Adrenal gland (tissue), 12 donors: ENCODE data around the gene RNU2-1. TPM values are rescaled to one million over a fixed set of nuclear protein-coding genes. Genes with fewer than 3 reads are reported as not detected.
"Not testable (repeated sequence)": the region's sequence is repeated elsewhere in the genome, so short reads cannot be mapped to it uniquely, and the experiment has no call there.

Experiments
- DNase-seq, 7 donors: peaks; one replicate each; pipeline ENCODE4 v3.0.0-alpha.2; 2019 to 2020
- H3K27ac ChIP-seq, 5 donors: fragments of 200-600 bp; sonication (generic) in 4 of 5; 1 replicate in 3 of 5; 2 replicates in 2 of 5; pipeline versions ENCODE4 v1.5.1 to v1.8.0; 2016 to 2020; ENCODE audit warnings: mild to moderate bottlenecking in 1 of 5
- H3K27me3 ChIP-seq: fragments of 200-600 bp; 2 replicates; pipeline ENCODE4 v1.8.0; 2021
- H3K36me3 ChIP-seq, 2 donors: fragments of 200-600 bp; replicated peaks in 1 of 2; 1 replicate in 1 of 2; 2 replicates in 1 of 2; pipeline versions ENCODE4 v1.5.1 to v1.8.0; 2018 to 2022
- H3K4me1 ChIP-seq, 2 donors: fragments of 200-600 bp; replicated peaks in 1 of 2; 1 replicate in 1 of 2; 2 replicates in 1 of 2; pipeline versions ENCODE4 v1.5.1 to v1.8.0; 2018 to 2021
- H3K4me3 ChIP-seq, 4 donors: fragments of 200-600 bp; sonication (generic) in 3 of 4; one replicate each; pipeline ENCODE4 v1.5.1; 2016 to 2018
- H3K9me3 ChIP-seq, 3 donors: fragments of 200-600 bp; sonication (generic) in 1 of 3; replicated peaks in 1 of 3; 1 replicate in 2 of 3; 2 replicates in 1 of 3; pipeline versions ENCODE4 v1.5.1 to v1.8.0; 2016 to 2021
- POLR2A ChIP-seq, 2 donors: fragments of 450-650 bp; IDR thresholded peaks; one replicate each; pipeline ENCODE4 v1.6.1; 2017; ENCODE audit warnings: antibody characterized with exemption in 2 of 2, mild to moderate bottlenecking in 2 of 2, moderate library complexity in 1 of 2
- WGBS, 4 donors: extraction: QIAGEN DNeasy Blood & Tissue Kit in 2 of 4; methylation state at CpG; one replicate each; pipeline versions ENCODE4 v1.1.5 to v1.1.7; 2013 to 2017; 5-methylcytosine and 5-hydroxymethylcytosine counted together
- intact Hi-C, 2 donors: fragments of 100-400 bp; cut with DNase I; formaldehyde crosslinking; loops; one replicate each; pipeline versions ENCODE4 v1.14.1 to v1.15.0; 2022 to 2023
- polyA plus RNA-seq, 3 donors: library from polyadenylated mRNA; stranded (reverse); fragments of 200-250 nt in 2 of 3; fragments of 350-450 nt in 1 of 3; fragmentation: Illumina TruSeq in 1 of 3; extraction: RNeasy Lipid Tissue Mini Kit (QIAGEN cat#74804) in 1 of 3; gene quantifications; one replicate each; pipeline ENCODE4 v1.2.3, GENCODE V29; 2013 to 2014
- total RNA-seq, 9 donors: library from RNA; depleted of rRNA in 4 of 9; stranded (reverse); fragments of >200 nt in 4 of 9; fragments of 120-200 nt in 1 of 9; fragmentation: NEBNext Ultra II Directional in 1 of 9; extraction: Animal tissue kit (Norgen Biotek cat#: 25700) in 1 of 9; gene quantifications; one replicate each; pipeline versions ENCODE4 v1.1.0 to v1.2.4, GENCODE V29; 2013 to 2023
- TF ChIP-seq, protein P1 (sequence below), 6 experiments: fragments of 450-650 bp in 4 of 6; fragments of 200-600 bp in 2 of 6; sonication (generic) in 1 of 6; IDR thresholded peaks; 1 replicate in 5 of 6; 2 replicates in 1 of 6; pipeline versions ENCODE4 v1.5.1 to v1.8.0; 2016 to 2021; ENCODE audit warnings: antibody characterized with exemption in 6 of 6, mild to moderate bottlenecking in 2 of 6, moderate library complexity in 1 of 6
- donor health status: healthy with polysubstance abuse.
- donor health status: Bipolar disorder and iron deficiency.
- donor health status: DM: yes; HTN: yes; CAD: no.
- donor health status: DM: no; HTN: no; CAD: no.
- donor health status: DM: no; HTN: no; CAD: no.
- donor health status: DM: yes; HTN: yes; CAD: no.

Gene RNU2-1
- total and polyA plus RNA-seq, 12 donors = 1,199 to 3,253 (median 2,829) TPM; not detected in 8

DNA sequence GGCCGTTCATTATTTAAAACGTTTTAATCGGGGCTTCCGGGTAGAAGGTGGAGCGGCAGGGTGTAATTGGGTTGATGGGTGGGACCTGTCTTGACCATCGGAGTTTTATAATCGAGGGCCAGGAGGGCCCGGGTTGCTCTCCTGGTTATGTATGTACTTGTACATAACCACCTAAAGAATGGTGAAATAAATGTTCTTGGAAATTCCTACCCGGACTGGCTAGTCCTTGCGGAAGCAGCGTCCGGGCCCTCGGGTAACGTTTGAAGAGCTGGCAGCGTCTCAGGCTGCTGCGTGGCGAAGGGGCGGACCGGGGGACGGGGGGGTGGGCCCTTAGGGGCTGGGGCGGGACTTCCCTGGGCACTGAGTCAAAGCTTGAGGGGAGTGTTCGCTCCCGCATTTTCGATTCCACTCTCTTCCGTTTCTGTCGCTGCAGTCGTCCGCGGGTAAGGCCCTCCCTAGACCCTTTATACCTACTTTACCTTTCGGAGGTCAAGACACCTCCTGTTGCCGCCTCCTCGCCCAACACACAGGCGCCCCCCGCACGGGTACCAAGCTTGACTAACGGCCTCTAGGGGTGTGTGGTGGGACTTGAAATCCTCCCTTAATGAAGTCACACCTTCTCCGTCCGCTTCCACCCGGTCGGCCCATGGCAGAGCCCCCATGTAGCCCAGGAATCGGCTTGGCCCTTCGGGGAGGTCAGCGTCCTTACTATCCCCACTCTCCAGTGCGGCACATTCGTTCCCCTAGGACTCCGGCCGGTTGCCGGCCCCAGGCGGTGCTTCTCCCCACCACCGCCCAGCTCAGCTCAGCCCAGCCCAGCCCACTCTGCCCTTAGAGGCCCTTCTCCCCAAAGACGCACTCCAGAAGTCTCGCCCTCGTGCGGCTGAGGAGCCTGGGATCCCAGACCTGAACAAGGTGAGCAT, 22.0 kb downstream of the RNU2-1 start, which contains the start of gene TMEM106A:
Gene TMEM106A, plus strand, starts transcription at position 396 of the 923 bp plus-strand sequence. CDS start 1,167 bp downstream, outside the sequence.
- WGBS, 4 donors = 1 to 7% (median 2%) methylated on average over 41 to 54 of the region's 54 CpGs

DNA sequence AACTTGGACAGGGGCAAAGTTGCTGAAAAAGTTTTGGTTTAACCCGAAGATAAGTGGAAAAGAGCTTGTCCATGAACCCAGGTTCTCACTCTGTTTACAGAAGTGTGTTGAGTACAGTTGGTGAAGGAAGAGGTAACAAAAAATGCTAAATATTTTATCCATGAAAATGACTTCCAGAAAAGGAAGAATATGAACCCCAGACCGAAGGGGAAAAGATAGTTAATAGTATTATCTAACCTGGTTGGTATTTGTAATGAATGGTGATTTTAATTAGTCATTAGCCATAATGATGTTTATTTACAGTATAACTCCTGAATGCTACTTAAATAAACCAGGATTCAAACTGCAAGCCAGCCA, 22.7 kb downstream of the RNU2-1 start:
- H3K27ac ChIP-seq = peak overlapping the region in 4 of 5 donors; percentile 2 to 83 (median 64)
- 34 to 45% (median 38%) methylated on average over 2 of the region's 2 CpGs for WGBS, 4 donors
- peaks cover 0 to 62% of the 10 kb centered on the region in 2 donors for H3K36me3 ChIP-seq
- H3K4me3 ChIP-seq = peak overlapping the region in 2 of 4 donors; percentile 38 to 70
- H3K9me3 ChIP-seq = no peaks in the 10 kb centered on the region
- peaks cover 6 to 16% of the 10 kb centered on the region in 2 donors for H3K4me1 ChIP-seq
- intact Hi-C loops = no loop called here
- TF ChIP-seq, protein P1, sequence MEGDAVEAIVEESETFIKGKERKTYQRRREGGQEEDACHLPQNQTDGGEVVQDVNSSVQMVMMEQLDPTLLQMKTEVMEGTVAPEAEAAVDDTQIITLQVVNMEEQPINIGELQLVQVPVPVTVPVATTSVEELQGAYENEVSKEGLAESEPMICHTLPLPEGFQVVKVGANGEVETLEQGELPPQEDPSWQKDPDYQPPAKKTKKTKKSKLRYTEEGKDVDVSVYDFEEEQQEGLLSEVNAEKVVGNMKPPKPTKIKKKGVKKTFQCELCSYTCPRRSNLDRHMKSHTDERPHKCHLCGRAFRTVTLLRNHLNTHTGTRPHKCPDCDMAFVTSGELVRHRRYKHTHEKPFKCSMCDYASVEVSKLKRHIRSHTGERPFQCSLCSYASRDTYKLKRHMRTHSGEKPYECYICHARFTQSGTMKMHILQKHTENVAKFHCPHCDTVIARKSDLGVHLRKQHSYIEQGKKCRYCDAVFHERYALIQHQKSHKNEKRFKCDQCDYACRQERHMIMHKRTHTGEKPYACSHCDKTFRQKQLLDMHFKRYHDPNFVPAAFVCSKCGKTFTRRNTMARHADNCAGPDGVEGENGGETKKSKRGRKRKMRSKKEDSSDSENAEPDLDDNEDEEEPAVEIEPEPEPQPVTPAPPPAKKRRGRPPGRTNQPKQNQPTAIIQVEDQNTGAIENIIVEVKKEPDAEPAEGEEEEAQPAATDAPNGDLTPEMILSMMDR (IDR thresholded peaks at IDR 0.05) = no peak
- TF ChIP-seq POLR2A (IDR thresholded peaks at IDR 0.05) = no peak
- no peak for DNase-seq
- H3K27me3 ChIP-seq = no peaks in the 10 kb centered on the region

More for the DNA sequence above, 22.0 kb downstream of the RNU2-1 start, which contains the start of gene TMEM106A:
- Histone ChIP-seq H3K27ac (peak within 1 kb of the TSS in 4 of 5 donors; percentile 56 to 83 (median 72)), H3K4me1 (peaks cover 6 to 16% of the 10 kb centered on the region in 2 donors), H3K4me3 (peak within 1 kb of the TSS; percentile 5 to 70 (median 30)), H3K9me3 (no peaks in the 10 kb centered on the region), H3K27me3 (no peaks in the 10 kb centered on the region), H3K36me3 (peaks cover 0 to 55% of the 10 kb centered on the region in 2 donors)
- peak; percentile 74 to 86 (median 81) for DNase-seq
- intact Hi-C loops = no loop called here
- TF ChIP-seq POLR2A (IDR thresholded peaks at IDR 0.05) = peak in 1 of 2 donors; percentile 36
- TF ChIP-seq, protein P1 (IDR thresholded peaks at IDR 0.05) = peak in 5 of 6 experiments; percentile 11 to 44 (median 28)

DNA sequence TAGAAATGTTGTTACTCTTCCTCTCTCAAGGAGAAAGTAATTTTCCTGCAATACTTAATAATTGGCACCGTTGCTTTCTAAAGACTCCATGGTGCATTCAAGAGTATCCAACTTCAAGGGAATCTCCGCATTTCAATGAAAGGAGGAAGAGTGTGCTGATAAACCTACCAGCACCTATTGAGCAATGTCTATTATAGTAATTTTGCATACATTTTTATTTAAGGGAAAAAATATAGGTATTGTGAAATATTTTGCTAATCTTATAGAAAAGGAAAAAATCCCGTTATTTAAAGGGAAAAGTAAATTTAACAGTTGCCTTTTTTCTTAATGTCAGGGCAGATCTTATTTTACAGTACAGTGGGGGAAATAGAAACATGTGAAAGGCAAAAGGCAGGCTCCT, 23.2 kb downstream of the RNU2-1 start:
- H3K27me3 ChIP-seq = no peaks in the 10 kb centered on the region
- H3K9me3 ChIP-seq = no peaks in the 10 kb centered on the region
- no peak for TF ChIP-seq POLR2A (IDR thresholded peaks at IDR 0.05)
- TF ChIP-seq, protein P1 (IDR thresholded peaks at IDR 0.05) = no peak
- H3K36me3 ChIP-seq = peaks cover 0 to 62% of the 10 kb centered on the region in 2 donors
- 77 to 88% (median 82%) methylated on average over 3 of the region's 3 CpGs for WGBS, 4 donors
- intact Hi-C loops = no loop called here
- DNase-seq = no peak
- H3K4me1 ChIP-seq = peaks cover 6 to 16% of the 10 kb centered on the region in 2 donors
- H3K27ac ChIP-seq = peak overlapping the region in 1 of 5 donors; percentile 56
- no peak overlapping the region for H3K4me3 ChIP-seq

DNA sequence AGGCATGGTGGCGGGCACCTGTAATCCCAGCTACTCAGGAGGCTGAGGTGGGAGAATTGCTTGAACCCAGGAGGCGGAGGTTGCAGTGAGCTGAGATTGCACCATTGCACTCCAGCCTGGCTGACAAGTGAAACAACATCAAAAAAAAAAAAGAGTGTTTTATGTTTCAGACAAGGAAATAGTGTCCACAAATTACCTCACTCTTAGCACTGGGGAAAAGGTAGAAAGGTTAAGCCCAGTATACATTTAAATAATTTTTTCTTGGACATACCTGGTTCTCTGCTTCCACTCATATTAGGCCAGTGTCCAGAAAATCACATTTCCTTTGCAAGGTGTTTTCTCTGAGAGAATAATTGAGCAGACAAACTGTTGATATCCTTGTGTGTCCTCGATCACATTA, 30.8 kb downstream of the RNU2-1 start:
- H3K27ac ChIP-seq, H3K27me3 ChIP-seq, H3K9me3 ChIP-seq, H3K4me3 ChIP-seq, intact Hi-C loops, H3K4me1 ChIP-seq, DNase-seq: not testable (repeated sequence)
- peaks cover 0 to 100% of the 10 kb centered on the region in 2 donors for H3K36me3 ChIP-seq
- WGBS, 4 donors = 91 to 100% (median 98%) methylated on average over 3 of the region's 3 CpGs
